Prostate gland (tissue), 2 donors: ENCODE results near the gene FLRT3. TPM values are rescaled to one million over a fixed set of nuclear protein-coding genes. Genes with fewer than 3 reads are reported as not detected.

Experiments used
- DNase-seq: peaks from one replicate; pipeline ENCODE4 v3.0.0-alpha.2; 2019; ENCODE audit warnings: low spot score
- H3K27ac ChIP-seq, 2 donors: fragments of 200-600 bp; sonication (generic); 2 replicates each; pipeline ENCODE4 v1.5.1; 2017 to 2019
- H3K27me3 ChIP-seq: fragments of 200-600 bp; sonication (generic); replicated peaks from 2 replicates; pipeline ENCODE4 v1.5.1; 2019; ENCODE audit not compliant: insufficient read depth
- H3K36me3 ChIP-seq, 2 donors: fragments of 200-600 bp; sonication (generic); 1 replicate in 1 of 2; 2 replicates in 1 of 2; pipeline versions ENCODE4 v1.5.1 to v1.8.1; 2017 to 2019
- H3K4me1 ChIP-seq: fragments of 200-600 bp; sonication (generic); replicated peaks from 2 replicates; pipeline ENCODE4 v1.5.1; 2019
- H3K4me3 ChIP-seq, 2 donors: fragments of 200-600 bp; sonication (generic); 2 replicates each; pipeline ENCODE4 v1.5.1; 2017 to 2019
- H3K9me3 ChIP-seq: fragments of 200-600 bp; sonication (generic); 2 replicates; pipeline ENCODE4 v1.5.1; 2017
- POLR2A ChIP-seq: fragments of 450-650 bp; IDR thresholded peaks from one replicate; pipeline ENCODE4 v1.6.1; 2016; ENCODE audit warnings: antibody characterized with exemption, mild to moderate bottlenecking
- POLR2AphosphoS5 ChIP-seq: sonication (generic); formaldehyde crosslinking; IDR thresholded peaks from one replicate; pipeline ENCODE4 v1.6.1; 2017; ENCODE audit warnings: antibody characterized with exemption
- WGBS: methylation state at CpG from one replicate; pipeline ENCODE4 v1.1.5; 2018; 5-methylcytosine and 5-hydroxymethylcytosine counted together
- intact Hi-C: fragments of 100-400 bp; cut with DNase I; formaldehyde crosslinking; loops from one replicate; pipeline ENCODE4 v1.14.2; 2022
- total RNA-seq, 2 donors: library from RNA; depleted of rRNA; stranded (reverse); fragments of >200 nt; gene quantifications; one replicate each; pipeline ENCODE4 v1.1.0, GENCODE V29; 2016
- TF ChIP-seq, protein P1 (sequence below), 4 experiments: fragments of 200-600 bp in 2 of 4; fragments of 450-650 bp in 2 of 4; sonication (generic) in 2 of 4; IDR thresholded peaks; 1 replicate in 3 of 4; 2 replicates in 1 of 4; pipeline ENCODE4 v1.5.1; 2016 to 2019; ENCODE audit warnings: antibody characterized with exemption in 4 of 4, mild to moderate bottlenecking in 2 of 4, moderate library complexity in 2 of 4

Gene FLRT3
- total RNA-seq, 2 donors from 2014 or later: 22.2 to 43.0 TPM

DNA sequence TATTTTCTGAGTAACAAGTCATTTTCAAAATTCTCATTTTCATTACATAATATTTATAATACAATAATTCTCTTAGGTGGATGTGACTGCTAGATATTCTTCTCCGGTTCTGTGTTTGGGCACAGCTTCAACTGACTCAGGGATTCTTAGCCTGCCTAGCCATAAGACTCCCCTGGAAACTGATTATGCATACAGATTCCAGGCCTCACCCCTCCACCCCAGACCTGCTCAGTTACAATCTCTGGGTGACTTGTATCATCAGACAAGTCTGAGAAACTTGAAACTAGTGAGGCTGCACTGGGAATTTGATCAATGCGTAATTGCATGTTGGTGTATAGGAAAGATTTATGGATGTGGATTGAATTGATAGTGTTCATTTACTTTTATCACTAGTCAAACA is 25.4 kb downstream of the FLRT3 start:
- TF ChIP-seq, protein P1, sequence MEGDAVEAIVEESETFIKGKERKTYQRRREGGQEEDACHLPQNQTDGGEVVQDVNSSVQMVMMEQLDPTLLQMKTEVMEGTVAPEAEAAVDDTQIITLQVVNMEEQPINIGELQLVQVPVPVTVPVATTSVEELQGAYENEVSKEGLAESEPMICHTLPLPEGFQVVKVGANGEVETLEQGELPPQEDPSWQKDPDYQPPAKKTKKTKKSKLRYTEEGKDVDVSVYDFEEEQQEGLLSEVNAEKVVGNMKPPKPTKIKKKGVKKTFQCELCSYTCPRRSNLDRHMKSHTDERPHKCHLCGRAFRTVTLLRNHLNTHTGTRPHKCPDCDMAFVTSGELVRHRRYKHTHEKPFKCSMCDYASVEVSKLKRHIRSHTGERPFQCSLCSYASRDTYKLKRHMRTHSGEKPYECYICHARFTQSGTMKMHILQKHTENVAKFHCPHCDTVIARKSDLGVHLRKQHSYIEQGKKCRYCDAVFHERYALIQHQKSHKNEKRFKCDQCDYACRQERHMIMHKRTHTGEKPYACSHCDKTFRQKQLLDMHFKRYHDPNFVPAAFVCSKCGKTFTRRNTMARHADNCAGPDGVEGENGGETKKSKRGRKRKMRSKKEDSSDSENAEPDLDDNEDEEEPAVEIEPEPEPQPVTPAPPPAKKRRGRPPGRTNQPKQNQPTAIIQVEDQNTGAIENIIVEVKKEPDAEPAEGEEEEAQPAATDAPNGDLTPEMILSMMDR (IDR thresholded peaks at IDR 0.05): no peak
- TF ChIP-seq POLR2AphosphoS5: no peak
- no peak for TF ChIP-seq POLR2A
- H3K27ac ChIP-seq: no peak overlapping the region
- H3K4me1 ChIP-seq: no peaks in the 10 kb centered on the region
- H3K27me3 ChIP-seq: no peaks in the 10 kb centered on the region
- WGBS: 95% methylated on average over 2 of the region's 2 CpGs
- intact Hi-C loops: no loop called here
- no peaks in the 10 kb centered on the region for H3K36me3 ChIP-seq
- no peak overlapping the region for H3K4me3 ChIP-seq
- no peaks in the 10 kb centered on the region for H3K9me3 ChIP-seq
- no peak for DNase-seq

DNA sequence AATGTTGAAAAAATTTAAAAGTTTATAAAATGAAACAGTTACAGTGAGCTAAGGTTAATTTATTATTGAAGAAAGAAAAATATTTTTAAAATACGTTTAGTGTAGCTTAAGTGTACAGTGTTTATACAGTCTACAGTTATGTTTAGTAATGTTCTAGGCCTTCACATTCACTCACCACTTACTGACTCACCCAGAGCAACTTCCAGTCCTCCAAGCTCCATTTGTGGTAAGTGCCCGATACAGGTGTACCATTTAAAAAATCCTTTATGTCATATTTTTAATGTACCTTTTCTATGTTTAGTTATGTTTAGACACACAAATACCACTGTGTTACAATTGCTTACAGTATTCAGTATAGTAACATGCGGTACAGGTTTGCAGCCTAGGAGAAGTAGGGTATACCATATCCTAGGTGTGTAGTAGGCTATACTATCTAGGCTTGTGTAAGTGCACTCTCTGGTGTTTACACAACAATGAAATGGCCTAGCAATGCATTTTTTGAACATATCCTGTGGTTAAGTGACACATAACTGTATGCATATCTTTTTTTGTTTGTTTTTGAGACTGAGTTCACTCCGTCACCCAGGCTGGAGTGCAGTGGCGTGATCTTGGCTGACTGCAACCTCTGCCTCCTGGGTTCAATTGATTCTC is 26.3 kb downstream of the FLRT3 start:
- Histone ChIP-seq H3K4me1 (no peaks in the 10 kb centered on the region), H3K36me3 (no peaks in the 10 kb centered on the region), H3K27ac (no peak overlapping the region), H3K4me3 (no peak overlapping the region), H3K9me3 (no peaks in the 10 kb centered on the region), H3K27me3 (no peaks in the 10 kb centered on the region)
- no peak for TF ChIP-seq POLR2AphosphoS5
- TF ChIP-seq, protein P1 (IDR thresholded peaks at IDR 0.05): no peak
- TF ChIP-seq POLR2A: no peak
- WGBS: 95% methylated on average over 5 of the region's 5 CpGs
- intact Hi-C loops: no loop called here
- no peak for DNase-seq

DNA sequence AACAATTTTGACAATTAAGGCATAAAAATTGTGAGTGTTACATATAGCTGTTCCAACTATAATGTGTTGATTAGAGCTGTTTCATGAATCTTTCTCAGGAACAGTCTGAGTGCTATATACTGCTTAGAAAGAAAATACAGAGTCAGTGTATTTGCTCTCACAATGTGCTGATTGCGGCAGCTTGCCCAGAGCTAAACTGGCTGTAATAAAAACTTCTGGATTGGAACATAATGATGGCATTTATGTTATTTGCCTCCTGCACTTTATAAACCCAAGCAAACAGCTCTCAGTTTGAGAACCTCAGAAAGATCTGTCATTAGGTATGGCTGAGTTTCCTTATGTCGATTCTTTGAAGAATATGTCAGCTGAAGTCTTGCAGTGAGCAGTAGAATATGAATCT is 29.5 kb downstream of the FLRT3 start:
- intact Hi-C loops: no loop called here
- Histone ChIP-seq H3K27ac (no peak overlapping the region), H3K36me3 (no peaks in the 10 kb centered on the region), H3K4me3 (no peak overlapping the region), H3K4me1 (no peaks in the 10 kb centered on the region), H3K9me3 (no peaks in the 10 kb centered on the region), H3K27me3 (no peaks in the 10 kb centered on the region)
- 55% methylated on average over 2 of the region's 2 CpGs for WGBS
- no peak for TF ChIP-seq POLR2AphosphoS5
- TF ChIP-seq, protein P1 (IDR thresholded peaks at IDR 0.05): no peak
- TF ChIP-seq POLR2A: no peak
- DNase-seq: no peak

DNA sequence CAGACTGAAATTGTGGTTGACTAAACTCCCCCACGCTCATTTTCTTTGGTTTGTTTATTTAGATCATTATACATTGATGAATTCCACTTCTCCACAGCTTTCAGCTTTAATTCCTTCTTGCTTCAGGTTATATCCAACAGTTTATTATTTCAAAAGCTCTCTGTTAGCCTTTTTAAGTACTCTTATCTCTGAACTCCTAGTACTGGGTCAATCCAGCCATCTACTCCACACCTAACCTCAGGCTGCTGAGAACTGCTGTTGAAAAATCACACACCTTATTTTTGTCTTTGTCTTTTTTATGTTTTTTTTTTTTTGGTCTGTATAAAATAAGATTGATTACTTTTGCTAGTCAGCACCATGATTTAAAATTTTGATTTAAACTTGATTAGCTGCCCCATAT is 32.9 kb downstream of the FLRT3 start:
- 95% methylated on average over 1 of the region's 1 CpG for WGBS
- no peak for TF ChIP-seq POLR2A

DNA sequence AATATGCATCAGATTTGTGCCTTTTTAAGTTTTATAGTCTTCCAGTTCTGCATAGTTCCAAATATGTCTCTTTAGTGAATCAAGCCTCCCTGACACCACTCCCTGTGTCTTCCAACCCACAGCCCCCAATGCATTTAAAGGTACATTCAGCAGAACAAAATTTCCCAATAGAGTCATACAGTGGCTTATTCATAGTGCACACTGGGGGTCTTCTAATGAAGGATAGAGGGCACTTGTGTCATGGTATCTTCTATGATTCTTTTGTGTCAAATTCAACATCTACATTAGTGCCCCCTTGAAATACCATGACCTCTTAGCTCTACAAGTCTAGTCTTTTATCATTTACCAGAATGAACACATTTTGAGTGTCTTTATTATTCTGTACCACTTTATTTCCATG is 33.8 kb downstream of the FLRT3 start:
- H3K27ac ChIP-seq: no peak overlapping the region
- no peaks in the 10 kb centered on the region for H3K36me3 ChIP-seq
- no peak overlapping the region for H3K4me3 ChIP-seq
- H3K27me3 ChIP-seq: no peaks in the 10 kb centered on the region
- TF ChIP-seq, protein P1 (IDR thresholded peaks at IDR 0.05): no peak
- TF ChIP-seq POLR2A: no peak
- TF ChIP-seq POLR2AphosphoS5: no peak
- intact Hi-C loops: no loop called here
- no peaks in the 10 kb centered on the region for H3K4me1 ChIP-seq
- no peaks in the 10 kb centered on the region for H3K9me3 ChIP-seq
- DNase-seq: no peak

More for the DNA sequence above, 32.9 kb downstream of the FLRT3 start:
- intact Hi-C loops: no loop called here
- no peaks in the 10 kb centered on the region for H3K9me3 ChIP-seq
- DNase-seq: no peak
- H3K4me1 ChIP-seq: no peaks in the 10 kb centered on the region
- no peaks in the 10 kb centered on the region for H3K27me3 ChIP-seq
- no peak overlapping the region for H3K27ac ChIP-seq
- H3K36me3 ChIP-seq: no peaks in the 10 kb centered on the region
- H3K4me3 ChIP-seq: no peak overlapping the region
